C4-2B (cell line): ENCODE results near the gene ZNF768.

Source experiments
- CTCF ChIP-seq: fragments of 450-650 bp; conservative IDR thresholded peaks from 2 replicates; pipeline ENCODE4 v1.5.1; 2017; ENCODE audit warnings: mild to moderate bottlenecking
- ZFX ChIP-seq: fragments of 450-650 bp; IDR thresholded peaks from 2 replicates; pipeline ENCODE4 v1.6.1; 2017

GRCh38 chr16:30546115-30546514 lies 19.7 kb upstream of the ZNF768 start:
- no peak for TF ChIP-seq CTCF
- TF ChIP-seq ZFX, result no peak
